Measurements from ENCODE around the gene IL1RAP.
"Not testable (repeated sequence)": the region's sequence is repeated elsewhere in the genome, so short reads cannot be mapped to it uniquely, and the experiment has no call there.

The IL1RAP gene

DNA sequence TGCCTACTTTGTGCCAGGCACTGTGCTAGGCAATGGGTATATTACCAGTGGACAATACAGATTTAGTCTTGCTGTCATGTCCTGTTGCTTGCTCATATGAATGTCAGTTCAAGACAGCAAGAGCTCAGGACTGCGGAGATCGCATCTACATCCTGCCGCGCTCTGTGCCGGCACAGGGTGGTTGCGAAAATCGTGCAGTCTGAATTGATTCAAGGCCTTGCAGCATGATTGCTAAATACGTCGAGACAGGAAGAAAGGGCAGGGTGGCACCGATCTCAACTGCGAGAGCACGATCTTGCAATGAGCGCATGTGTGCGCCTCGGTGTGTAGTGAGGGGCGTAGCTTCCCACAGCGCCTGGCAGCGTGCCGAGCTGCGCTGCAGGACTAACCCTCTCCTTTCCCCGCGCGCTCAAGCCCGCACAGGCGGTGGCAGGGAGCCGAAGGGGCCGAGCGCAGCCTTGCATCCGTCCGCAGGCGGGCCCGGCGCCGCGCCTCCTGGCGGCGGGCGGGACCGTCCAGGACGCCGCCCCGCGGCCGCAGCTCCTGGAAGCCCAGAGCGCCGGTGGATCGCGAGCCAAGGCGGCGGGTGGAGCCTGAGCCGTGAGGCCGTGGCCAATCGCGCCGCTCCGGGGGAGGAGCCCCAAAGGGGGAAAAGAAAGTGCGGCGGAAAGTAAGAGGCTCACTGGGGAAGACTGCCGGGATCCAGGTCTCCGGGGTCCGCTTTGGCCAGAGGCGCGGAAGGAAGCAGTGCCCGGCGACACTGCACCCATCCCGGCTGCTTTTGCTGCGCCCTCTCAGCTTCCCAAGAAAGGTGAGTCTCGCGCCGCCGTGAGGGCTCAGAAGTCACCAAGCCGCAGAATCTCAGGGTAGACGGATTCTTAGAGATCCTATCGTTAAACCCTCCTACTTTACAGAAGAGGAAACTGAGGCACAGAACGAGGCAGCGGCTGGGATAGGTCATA lies at the start of gene IL1RAP:
IL1RAP (plus strand) TSS at position 677 of the 962 bp plus-strand sequence. CDS start 50,205 bp downstream, outside the sequence.
- peak within 1 kb of the TSS; percentile 72 for H3K27ac ChIP-seq
- peak; percentile 62 for TF ChIP-seq ZFX (IDR thresholded peaks at IDR 0.05)
- TF ChIP-seq, protein P1, sequence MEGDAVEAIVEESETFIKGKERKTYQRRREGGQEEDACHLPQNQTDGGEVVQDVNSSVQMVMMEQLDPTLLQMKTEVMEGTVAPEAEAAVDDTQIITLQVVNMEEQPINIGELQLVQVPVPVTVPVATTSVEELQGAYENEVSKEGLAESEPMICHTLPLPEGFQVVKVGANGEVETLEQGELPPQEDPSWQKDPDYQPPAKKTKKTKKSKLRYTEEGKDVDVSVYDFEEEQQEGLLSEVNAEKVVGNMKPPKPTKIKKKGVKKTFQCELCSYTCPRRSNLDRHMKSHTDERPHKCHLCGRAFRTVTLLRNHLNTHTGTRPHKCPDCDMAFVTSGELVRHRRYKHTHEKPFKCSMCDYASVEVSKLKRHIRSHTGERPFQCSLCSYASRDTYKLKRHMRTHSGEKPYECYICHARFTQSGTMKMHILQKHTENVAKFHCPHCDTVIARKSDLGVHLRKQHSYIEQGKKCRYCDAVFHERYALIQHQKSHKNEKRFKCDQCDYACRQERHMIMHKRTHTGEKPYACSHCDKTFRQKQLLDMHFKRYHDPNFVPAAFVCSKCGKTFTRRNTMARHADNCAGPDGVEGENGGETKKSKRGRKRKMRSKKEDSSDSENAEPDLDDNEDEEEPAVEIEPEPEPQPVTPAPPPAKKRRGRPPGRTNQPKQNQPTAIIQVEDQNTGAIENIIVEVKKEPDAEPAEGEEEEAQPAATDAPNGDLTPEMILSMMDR (conservative IDR thresholded peaks at IDR 0.05), result peak; percentile 84

DNA sequence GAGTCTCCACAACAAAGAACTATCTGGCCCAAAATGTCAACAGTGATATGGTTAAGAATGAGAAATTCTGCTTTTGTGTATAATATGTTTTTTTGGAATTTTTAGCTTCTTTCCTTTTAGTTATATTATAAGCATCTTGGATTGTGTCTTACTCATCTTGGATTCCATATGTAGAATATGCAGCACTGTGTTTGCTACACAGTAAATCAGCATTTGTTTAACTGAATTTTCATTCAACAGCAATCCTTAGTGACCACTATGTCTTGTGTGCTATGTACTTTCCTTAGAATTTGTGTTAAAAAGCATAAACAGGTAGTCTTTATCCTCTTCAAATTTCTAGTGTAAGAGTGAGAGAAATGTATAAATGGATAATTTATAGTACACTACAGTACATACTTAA lies 46.0 kb upstream of the IL1RAP start:
- TF ChIP-seq, protein P1 (conservative IDR thresholded peaks at IDR 0.05), result no peak
- TF ChIP-seq ZFX (IDR thresholded peaks at IDR 0.05), result no peak

DNA sequence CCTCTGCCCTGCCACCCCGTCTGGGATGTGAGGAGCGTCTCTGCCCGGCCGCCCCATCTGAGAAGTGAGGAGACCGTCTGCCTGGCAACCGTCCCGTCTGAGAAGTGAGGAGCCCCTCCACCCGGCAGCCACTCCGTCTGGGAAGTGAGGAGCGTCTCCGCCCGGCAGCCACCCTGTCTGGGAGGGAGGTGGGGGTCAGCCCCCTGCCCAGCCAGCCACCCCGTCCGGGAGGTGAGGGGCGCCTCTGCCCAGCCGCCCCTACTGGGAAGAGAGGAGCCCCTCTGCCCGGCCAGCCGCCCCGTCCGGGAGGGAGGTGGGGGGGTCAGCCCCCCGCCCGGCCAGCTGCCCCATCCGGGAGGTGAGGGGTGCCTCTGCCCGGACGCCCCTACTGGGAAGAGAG lies 40.6 kb upstream of the IL1RAP start:
- H3K27ac ChIP-seq, result not testable (repeated sequence)

More for the DNA sequence above, 46.0 kb upstream of the IL1RAP start:
- H3K27ac ChIP-seq, result no peak overlapping the region

GRCh38 chr3:190481779-190482178 lies 32.1 kb upstream of the IL1RAP start:
- H3K27ac ChIP-seq, result no peak overlapping the region
- TF ChIP-seq, protein P1 (conservative IDR thresholded peaks at IDR 0.05), result no peak
- TF ChIP-seq ZFX (IDR thresholded peaks at IDR 0.05), result no peak

- TF ChIP-seq, protein P1 (conservative IDR thresholded peaks at IDR 0.05), result no peak
- no peak for TF ChIP-seq ZFX (IDR thresholded peaks at IDR 0.05)
- no peak overlapping the region for H3K27ac ChIP-seq
These were observed 27.9 kb upstream of the IL1RAP start for GRCh38 chr3:190485830-190486532.

GRCh38 chr3:190486533-190486864 lies 27.4 kb upstream of the IL1RAP start:
- no peak for TF ChIP-seq ZFX (IDR thresholded peaks at IDR 0.05)
- TF ChIP-seq, protein P1 (conservative IDR thresholded peaks at IDR 0.05), result no peak
- H3K27ac ChIP-seq, result no peak overlapping the region

- H3K27ac ChIP-seq, result no peak overlapping the region
- no peak for TF ChIP-seq ZFX (IDR thresholded peaks at IDR 0.05)
- TF ChIP-seq, protein P1 (conservative IDR thresholded peaks at IDR 0.05), result no peak
These were observed 26.8 kb upstream of the IL1RAP start for GRCh38 chr3:190486908-190487607.

Data from C4-2B (cell line).